ENCODE results near the gene MAPK11. TPM values are rescaled to one million over a fixed set of nuclear protein-coding genes. Genes with fewer than 3 reads are reported as not detected.

Gene MAPK11
- total and polyA plus RNA-seq, 5 donors from 2014 or later = 0.10 to 9.3 (median 0.30) TPM

GRCh38 chr22:50253046-50253915, 16.9 kb downstream of the MAPK11 start:
- ATAC-seq (ENCODE audit: low read depth in 2 of 2) = no peak
- peak overlapping the region in 1 of 4 donors; percentile 66 for H3K4me3 Mint-ChIP-seq

GRCh38 chr22:50252082-50253045, 17.8 kb downstream of the MAPK11 start:
- H3K4me1 Mint-ChIP-seq = peaks cover 0 to 18% (median 5%) of the 10 kb centered on the region in 4 donors
- no peaks in the 10 kb centered on the region for H3K27me3 ChIP-seq (ENCODE audit: control insufficient read depth, insufficient read depth, low read length)
- H3K36me3 Mint-ChIP-seq = no peaks in the 10 kb centered on the region
- H3K27me3 Mint-ChIP-seq = no peaks in the 10 kb centered on the region
- H3K36me3 ChIP-seq (ENCODE audit: control insufficient read depth, insufficient read depth, low read length) = no peaks in the 10 kb centered on the region
- H3K27ac Mint-ChIP-seq = peak overlapping the region in 1 of 3 donors; percentile 32
- peak overlapping the region; percentile 67 for H3K27ac ChIP-seq (ENCODE audit: insufficient read depth, low read length, poor library complexity, severe bottlenecking)
- H3K4me3 Mint-ChIP-seq = peak overlapping the region; percentile 66 to 87 (median 82)
- peaks cover 40% of the 10 kb centered on the region for H3K4me1 ChIP-seq (ENCODE audit: control insufficient read depth, insufficient read depth, low read length, poor library complexity, severe bottlenecking)
- no peak overlapping the region for H3K4me3 ChIP-seq (ENCODE audit: low read depth, low read length)
- H3K9me3 ChIP-seq (ENCODE audit: control insufficient read depth in 2 of 2, low read length in 2 of 2) = no peaks in the 10 kb centered on the region
- peaks cover 0 to 1% (median 0%) of the 10 kb centered on the region in 7 donors for H3K9me3 Mint-ChIP-seq
- peak; percentile 48 to 77 (median 71) for DNase-seq
- peak; percentile 72 to 78 for ATAC-seq (ENCODE audit: low read depth in 2 of 2)

More at GRCh38 chr22:50253046-50253915, 16.9 kb downstream of the MAPK11 start:
- DNase-seq = no peak
- Mint-ChIP-seq H3K27ac (no peak overlapping the region), H3K27me3 (no peaks in the 10 kb centered on the region), H3K36me3 (no peaks in the 10 kb centered on the region), H3K9me3 (peaks cover 0 to 1% (median 0%) of the 10 kb centered on the region in 7 donors), H3K4me1 (peaks cover 0 to 13% (median 0%) of the 10 kb centered on the region in 4 donors)
- Histone ChIP-seq H3K9me3 (ENCODE audit: control insufficient read depth in 2 of 2, low read length in 2 of 2) (no peaks in the 10 kb centered on the region), H3K4me1 (ENCODE audit: control insufficient read depth, insufficient read depth, low read length, poor library complexity, severe bottlenecking) (peaks cover 31% of the 10 kb centered on the region), H3K27ac (ENCODE audit: insufficient read depth, low read length, poor library complexity, severe bottlenecking) (no peak overlapping the region), H3K4me3 (ENCODE audit: low read depth, low read length) (no peak overlapping the region), H3K36me3 (ENCODE audit: control insufficient read depth, insufficient read depth, low read length) (no peaks in the 10 kb centered on the region), H3K27me3 (ENCODE audit: control insufficient read depth, insufficient read depth, low read length) (no peaks in the 10 kb centered on the region)

- Histone ChIP-seq H3K9me3 (ENCODE audit: control insufficient read depth in 2 of 2, low read length in 2 of 2) (no peaks in the 10 kb centered on the region), H3K27ac (ENCODE audit: insufficient read depth, low read length, poor library complexity, severe bottlenecking) (peak overlapping the region; percentile 67), H3K27me3 (ENCODE audit: control insufficient read depth, insufficient read depth, low read length) (no peaks in the 10 kb centered on the region), H3K36me3 (ENCODE audit: control insufficient read depth, insufficient read depth, low read length) (peaks cover 1% of the 10 kb centered on the region), H3K4me3 (ENCODE audit: low read depth, low read length) (no peak overlapping the region), H3K4me1 (ENCODE audit: control insufficient read depth, insufficient read depth, low read length, poor library complexity, severe bottlenecking) (peaks cover 40% of the 10 kb centered on the region)
- Mint-ChIP-seq H3K4me1 (peaks cover 0 to 21% (median 7%) of the 10 kb centered on the region in 4 donors), H3K9me3 (peaks cover 0 to 1% (median 0%) of the 10 kb centered on the region in 7 donors), H3K36me3 (no peaks in the 10 kb centered on the region), H3K4me3 (peak overlapping the region; percentile 56 to 87 (median 72)), H3K27ac (peak overlapping the region in 1 of 3 donors; percentile 32), H3K27me3 (no peaks in the 10 kb centered on the region)
- ATAC-seq (ENCODE audit: low read depth in 2 of 2) (no peak), DNase-seq (peak in 2 of 3 donors; percentile 18 to 36)
These were observed 18.6 kb downstream of the MAPK11 start for GRCh38 chr22:50251477-50252081.

GRCh38 chr22:50250555-50251476, 19.4 kb downstream of the MAPK11 start, which contains the start of gene HDAC10:
Gene HDAC10 (minus strand): TSS chr22:50251265. CDS start chr22:50251032, 233 bp downstream.
- H3K4me1 Mint-ChIP-seq = peaks cover 0 to 25% (median 7%) of the 10 kb centered on the region in 4 donors
- H3K9me3 ChIP-seq (ENCODE audit: control insufficient read depth in 2 of 2, low read length in 2 of 2) = no peaks in the 10 kb centered on the region
- DNase-seq = peak; percentile 71 to 90 (median 75)
- H3K27me3 ChIP-seq (ENCODE audit: control insufficient read depth, insufficient read depth, low read length) = no peaks in the 10 kb centered on the region
- peak within 1 kb of the TSS; percentile 51 for H3K4me3 ChIP-seq (ENCODE audit: low read depth, low read length)
- H3K27ac ChIP-seq (ENCODE audit: insufficient read depth, low read length, poor library complexity, severe bottlenecking) = peak within 1 kb of the TSS; percentile 67
- no peaks in the 10 kb centered on the region for H3K27me3 Mint-ChIP-seq
- peaks cover 3% of the 10 kb centered on the region for H3K36me3 ChIP-seq (ENCODE audit: control insufficient read depth, insufficient read depth, low read length)
- H3K9me3 Mint-ChIP-seq = peaks cover 0 to 1% (median 0%) of the 10 kb centered on the region in 7 donors
- peak within 1 kb of the TSS; percentile 77 to 87 (median 84) for H3K4me3 Mint-ChIP-seq
- peak; percentile 70 to 72 for ATAC-seq (ENCODE audit: low read depth in 2 of 2)
- peak within 1 kb of the TSS in 2 of 3 donors; percentile 32 to 59 for H3K27ac Mint-ChIP-seq
- H3K36me3 Mint-ChIP-seq = no peaks in the 10 kb centered on the region
- H3K4me1 ChIP-seq (ENCODE audit: control insufficient read depth, insufficient read depth, low read length, poor library complexity, severe bottlenecking) = peaks cover 47% of the 10 kb centered on the region

GRCh38 chr22:50250249-50250554, 20.0 kb downstream of the MAPK11 start:
- peak overlapping the region; percentile 52 to 81 (median 79) for H3K4me3 Mint-ChIP-seq
- Histone ChIP-seq H3K27me3 (ENCODE audit: control insufficient read depth, insufficient read depth, low read length) (no peaks in the 10 kb centered on the region), H3K4me1 (ENCODE audit: control insufficient read depth, insufficient read depth, low read length, poor library complexity, severe bottlenecking) (peaks cover 53% of the 10 kb centered on the region), H3K27ac (ENCODE audit: insufficient read depth, low read length, poor library complexity, severe bottlenecking) (peak overlapping the region; percentile 67), H3K36me3 (ENCODE audit: control insufficient read depth, insufficient read depth, low read length) (peaks cover 3% of the 10 kb centered on the region), H3K4me3 (ENCODE audit: low read depth, low read length) (peak overlapping the region; percentile 13), H3K9me3 (ENCODE audit: control insufficient read depth in 2 of 2, low read length in 2 of 2) (no peaks in the 10 kb centered on the region)
- DNase-seq = no peak
- peaks cover 0 to 25% (median 7%) of the 10 kb centered on the region in 4 donors for H3K4me1 Mint-ChIP-seq
- no peak overlapping the region for H3K27ac Mint-ChIP-seq
- H3K27me3 Mint-ChIP-seq = no peaks in the 10 kb centered on the region
- peaks cover 0 to 1% (median 0%) of the 10 kb centered on the region in 7 donors for H3K9me3 Mint-ChIP-seq
- no peaks in the 10 kb centered on the region for H3K36me3 Mint-ChIP-seq
- no peak for ATAC-seq (ENCODE audit: low read depth in 2 of 2)

GRCh38 chr22:50249341-50250248, 20.6 kb downstream of the MAPK11 start:
- Mint-ChIP-seq H3K4me1 (peaks cover 0 to 28% (median 11%) of the 10 kb centered on the region in 4 donors), H3K27ac (no peak overlapping the region), H3K4me3 (peak overlapping the region in 3 of 4 donors; percentile 77 to 81 (median 81)), H3K27me3 (no peaks in the 10 kb centered on the region), H3K36me3 (peaks cover 3% of the 10 kb centered on the region), H3K9me3 (peaks cover 0 to 1% (median 0%) of the 10 kb centered on the region in 7 donors)
- Histone ChIP-seq H3K27me3 (ENCODE audit: control insufficient read depth, insufficient read depth, low read length) (no peaks in the 10 kb centered on the region), H3K4me3 (ENCODE audit: low read depth, low read length) (peak overlapping the region; percentile 13), H3K9me3 (ENCODE audit: control insufficient read depth in 2 of 2, low read length in 2 of 2) (no peaks in the 10 kb centered on the region), H3K4me1 (ENCODE audit: control insufficient read depth, insufficient read depth, low read length, poor library complexity, severe bottlenecking) (peaks cover 53% of the 10 kb centered on the region), H3K27ac (ENCODE audit: insufficient read depth, low read length, poor library complexity, severe bottlenecking) (no peak overlapping the region), H3K36me3 (ENCODE audit: control insufficient read depth, insufficient read depth, low read length) (peaks cover 3% of the 10 kb centered on the region)
- ATAC-seq (ENCODE audit: low read depth in 2 of 2) (no peak), DNase-seq (no peak)
